ENCODE results near the gene ACTR3C.
A peak's percentile ranks its signal among the peaks of the same experiment; 100 is the strongest.

ACTR3C gene

GRCh38 chr7:150326657-150327268 is 3.4 kb upstream of the ACTR3C start:
- DNase-seq (ENCODE audit: low spot score): no peak
- TF ChIP-seq CTCF (IDR thresholded peaks at IDR 0.05; ENCODE audit: extremely low read depth, missing control alignments): no peak

GRCh38 chr7:150325901-150326300 is 2.6 kb upstream of the ACTR3C start:
- DNase-seq (ENCODE audit: low spot score): no peak
- TF ChIP-seq CTCF (IDR thresholded peaks at IDR 0.05; ENCODE audit: extremely low read depth, missing control alignments): no peak

- DNase-seq (ENCODE audit: low spot score): no peak
- no peak for TF ChIP-seq CTCF (IDR thresholded peaks at IDR 0.05; ENCODE audit: extremely low read depth, missing control alignments)
These were observed 1.8 kb upstream of the ACTR3C start for GRCh38 chr7:150325110-150325611.

- TF ChIP-seq CTCF (IDR thresholded peaks at IDR 0.05; ENCODE audit: extremely low read depth, missing control alignments): no peak
- no peak for DNase-seq (ENCODE audit: low spot score)
These were observed 1.1 kb upstream of the ACTR3C start for GRCh38 chr7:150324373-150324961.

GRCh38 chr7:150323682-150324372 is 482 bp upstream of the ACTR3C start:
- no peak for DNase-seq (ENCODE audit: low spot score)
- TF ChIP-seq CTCF (IDR thresholded peaks at IDR 0.05; ENCODE audit: extremely low read depth, missing control alignments): no peak

- DNase-seq (ENCODE audit: low spot score): peak; percentile 20
- TF ChIP-seq CTCF (IDR thresholded peaks at IDR 0.05; ENCODE audit: extremely low read depth, missing control alignments): no peak
These were observed 1.1 kb downstream of the ACTR3C start for GRCh38 chr7:150322114-150322832.

GRCh38 chr7:150321788-150322113 is 1.6 kb downstream of the ACTR3C start:
- no peak for TF ChIP-seq CTCF (IDR thresholded peaks at IDR 0.05; ENCODE audit: extremely low read depth, missing control alignments)
- no peak for DNase-seq (ENCODE audit: low spot score)
